ENCODE measurements around the gene MYMX.

The MYMX gene

DNA sequence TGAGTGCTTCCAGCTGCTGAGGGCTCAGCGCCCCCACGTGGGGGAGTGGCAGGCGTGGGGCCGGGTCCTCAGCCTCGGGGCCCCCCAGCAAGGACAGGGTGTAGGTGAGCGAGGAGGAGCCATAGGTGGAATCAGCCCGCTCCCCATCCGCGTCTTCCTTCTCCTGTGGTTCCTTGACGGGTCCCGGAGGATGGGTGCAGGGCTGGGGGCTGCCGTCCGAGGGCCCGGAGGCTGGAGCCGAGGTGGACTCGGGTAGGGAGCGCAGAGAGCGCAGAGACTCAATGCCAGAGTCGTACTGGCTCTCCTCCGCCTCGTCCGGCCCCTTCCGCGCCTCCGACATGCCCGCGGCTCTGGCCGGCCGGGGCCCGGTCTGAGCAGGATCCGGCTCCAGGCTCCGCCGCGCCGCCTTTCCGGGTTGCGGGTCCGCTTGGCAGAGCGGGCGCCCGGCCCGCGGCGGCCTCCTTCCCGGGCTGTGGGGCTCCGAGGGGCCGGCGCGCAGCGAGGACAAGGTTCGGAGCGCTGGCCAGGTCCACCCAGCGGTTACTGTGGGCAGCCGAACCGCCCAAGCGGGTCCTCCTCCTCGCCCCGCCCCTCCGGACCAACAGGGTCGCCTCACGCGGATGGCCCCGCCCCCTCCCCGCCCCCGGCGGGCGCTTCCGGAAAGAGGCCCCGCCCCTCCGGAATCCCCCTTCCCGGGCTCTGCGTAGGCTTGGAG lies 48.4 kb downstream of the MYMX start, which contains the start of gene NFKBIE:
NFKBIE (minus strand) TSS at position 545 of the 715 bp plus-strand sequence; CDS start at position 340, 205 bp downstream.
- H3K4me3 Mint-ChIP-seq: peak within 1 kb of the TSS; percentile 98
- H3K4me1 Mint-ChIP-seq (ENCODE audit: low read depth in 2 of 2): peaks cover 42 to 43% of the 10 kb centered on the region in 2 donors
- H3K27me3 Mint-ChIP-seq: peaks cover 15 to 19% of the 10 kb centered on the region in 2 donors
- H3K36me3 Mint-ChIP-seq (ENCODE audit: insufficient read depth): peaks cover 44% of the 10 kb centered on the region
- no peaks in the 10 kb centered on the region for H3K9me3 Mint-ChIP-seq
- peak; percentile 93 to 95 (median 93) for DNase-seq
- H3K27ac Mint-ChIP-seq: peak within 1 kb of the TSS; percentile 99
- peak; percentile 75 for ATAC-seq (replicated peaks)

DNA sequence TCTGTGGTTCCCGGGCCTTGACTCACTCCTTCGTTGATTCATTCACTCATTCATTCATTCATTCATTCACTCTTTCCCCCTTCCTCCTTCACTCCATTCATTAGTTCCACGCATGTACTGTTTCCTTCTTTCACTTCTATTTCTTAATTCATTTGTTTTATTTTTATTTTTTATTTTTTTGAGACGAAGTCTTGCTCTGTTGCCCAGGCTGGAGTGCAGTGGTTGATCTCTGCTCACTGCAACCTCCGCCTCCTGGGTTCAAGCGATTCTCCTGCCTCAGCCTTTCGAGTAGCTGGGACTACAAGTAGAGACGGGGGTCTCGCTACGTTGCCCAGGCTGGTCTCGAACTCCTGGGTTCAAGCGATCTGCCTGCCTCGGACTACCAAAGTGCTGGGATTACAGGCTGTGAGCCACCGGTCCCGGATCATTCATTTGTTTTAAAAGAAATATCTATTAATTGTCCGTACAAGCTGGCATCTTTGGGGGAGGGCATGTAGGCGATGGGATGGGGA lies 49.1 kb downstream of the MYMX start:
- Mint-ChIP-seq H3K9me3 (no peaks in the 10 kb centered on the region), H3K27me3 (peaks cover 15 to 22% of the 10 kb centered on the region in 2 donors), H3K36me3 (ENCODE audit: insufficient read depth) (peaks cover 41% of the 10 kb centered on the region), H3K4me3 (peak overlapping the region; percentile 98), H3K27ac (peak overlapping the region; percentile 99), H3K4me1 (ENCODE audit: low read depth in 2 of 2) (peaks cover 42 to 43% of the 10 kb centered on the region in 2 donors)
- no peak for DNase-seq
- ATAC-seq (replicated peaks): no peak

DNA sequence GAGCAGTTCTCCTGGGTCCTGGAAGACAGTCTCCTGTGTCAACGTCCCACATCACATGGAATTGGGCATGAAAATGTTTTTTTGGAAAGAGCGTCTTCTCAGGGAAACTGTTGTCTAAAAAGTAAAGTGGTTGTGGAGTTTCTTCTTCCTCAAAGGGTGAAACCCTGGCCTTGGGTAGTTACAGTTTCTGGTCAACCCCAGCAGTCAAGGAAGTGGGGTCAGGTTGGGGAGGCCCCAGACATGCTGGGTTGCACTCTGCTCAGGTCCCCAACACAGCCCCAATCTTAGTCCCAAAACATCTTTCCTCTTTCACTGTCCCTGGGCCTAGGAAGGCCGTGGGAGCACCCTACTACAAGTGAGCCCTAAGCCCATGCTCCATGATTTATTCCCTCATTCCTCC lies 49.6 kb downstream of the MYMX start:
- no peak for ATAC-seq (replicated peaks)
- Mint-ChIP-seq H3K27ac (peak overlapping the region; percentile 99), H3K4me3 (peak overlapping the region; percentile 98), H3K4me1 (ENCODE audit: low read depth in 2 of 2) (peaks cover 41 to 42% of the 10 kb centered on the region in 2 donors), H3K9me3 (no peaks in the 10 kb centered on the region), H3K27me3 (peaks cover 19 to 27% of the 10 kb centered on the region in 2 donors), H3K36me3 (ENCODE audit: insufficient read depth) (peaks cover 39% of the 10 kb centered on the region)
- no peak for DNase-seq

DNA sequence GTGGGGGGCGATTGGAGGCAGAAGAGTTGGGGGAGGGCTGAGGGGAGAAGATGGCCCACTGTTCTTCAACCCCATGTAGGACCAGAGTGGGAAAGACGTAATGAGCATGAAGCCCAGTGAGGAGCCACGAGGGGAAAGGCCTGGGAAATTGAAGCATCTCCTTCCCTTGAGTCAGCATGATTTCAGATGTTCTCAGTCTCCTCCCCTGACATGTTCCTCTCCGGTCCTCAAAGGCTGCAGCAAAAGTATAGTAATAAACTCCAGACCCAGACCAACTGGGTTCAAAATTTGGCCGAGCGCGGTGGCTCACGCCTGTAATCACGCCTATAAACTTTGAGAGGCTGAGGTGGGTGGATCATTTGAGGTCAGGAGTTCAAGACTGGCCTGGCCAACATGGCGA lies 50.5 kb downstream of the MYMX start:
- ATAC-seq (replicated peaks): no peak
- Mint-ChIP-seq H3K4me1 (ENCODE audit: low read depth in 2 of 2) (peaks cover 39 to 43% of the 10 kb centered on the region in 2 donors), H3K4me3 (no peak overlapping the region), H3K9me3 (no peaks in the 10 kb centered on the region), H3K27ac (peak overlapping the region; percentile 32 to 99), H3K27me3 (peaks cover 28 to 37% of the 10 kb centered on the region in 2 donors), H3K36me3 (ENCODE audit: insufficient read depth) (peaks cover 31% of the 10 kb centered on the region)
- no peak for DNase-seq

All from effector memory CD8-positive, alpha-beta T cell (primary cell).